ENCODE results near the gene VEZF1. TPM values are rescaled to one million over a fixed set of nuclear protein-coding genes. Genes with fewer than 3 reads are reported as not detected.

The VEZF1 gene
- total RNA-seq, 1 donor from 2014 or later: 73.2 TPM

DNA sequence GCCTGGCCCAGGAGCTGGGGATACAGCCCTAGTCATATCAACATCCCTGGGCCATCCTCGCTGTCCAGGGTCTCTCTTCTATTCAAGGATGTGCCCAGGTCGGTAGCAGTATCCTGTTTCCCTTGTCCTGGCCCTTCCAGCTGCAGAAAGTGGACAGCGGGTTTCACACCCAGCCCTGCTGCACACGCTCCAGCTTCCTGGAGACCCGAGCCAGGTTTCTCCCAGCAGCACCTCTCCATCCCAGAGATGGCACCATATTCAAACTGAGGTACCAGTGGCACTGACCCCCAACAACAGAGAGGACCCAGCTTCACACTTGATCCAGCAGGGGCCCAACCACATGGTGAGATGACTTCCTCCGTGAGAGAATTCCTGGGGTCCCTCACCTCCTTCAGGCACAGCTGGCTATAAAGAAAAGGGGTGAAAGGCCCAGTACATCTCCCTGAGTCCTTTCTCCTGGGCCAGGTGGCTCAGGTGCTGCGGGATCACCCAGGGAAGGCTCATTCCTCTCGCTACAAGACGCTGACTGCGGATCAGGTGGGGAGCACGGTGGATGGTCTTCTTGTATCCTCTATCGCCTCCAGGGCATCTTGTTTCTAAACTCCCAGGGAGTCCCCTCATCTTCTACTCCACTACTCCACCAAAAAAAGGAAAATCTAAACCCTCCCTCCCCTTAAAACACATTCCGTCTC lies 34.2 kb downstream of the VEZF1 start:
- TF ChIP-seq, protein P1, sequence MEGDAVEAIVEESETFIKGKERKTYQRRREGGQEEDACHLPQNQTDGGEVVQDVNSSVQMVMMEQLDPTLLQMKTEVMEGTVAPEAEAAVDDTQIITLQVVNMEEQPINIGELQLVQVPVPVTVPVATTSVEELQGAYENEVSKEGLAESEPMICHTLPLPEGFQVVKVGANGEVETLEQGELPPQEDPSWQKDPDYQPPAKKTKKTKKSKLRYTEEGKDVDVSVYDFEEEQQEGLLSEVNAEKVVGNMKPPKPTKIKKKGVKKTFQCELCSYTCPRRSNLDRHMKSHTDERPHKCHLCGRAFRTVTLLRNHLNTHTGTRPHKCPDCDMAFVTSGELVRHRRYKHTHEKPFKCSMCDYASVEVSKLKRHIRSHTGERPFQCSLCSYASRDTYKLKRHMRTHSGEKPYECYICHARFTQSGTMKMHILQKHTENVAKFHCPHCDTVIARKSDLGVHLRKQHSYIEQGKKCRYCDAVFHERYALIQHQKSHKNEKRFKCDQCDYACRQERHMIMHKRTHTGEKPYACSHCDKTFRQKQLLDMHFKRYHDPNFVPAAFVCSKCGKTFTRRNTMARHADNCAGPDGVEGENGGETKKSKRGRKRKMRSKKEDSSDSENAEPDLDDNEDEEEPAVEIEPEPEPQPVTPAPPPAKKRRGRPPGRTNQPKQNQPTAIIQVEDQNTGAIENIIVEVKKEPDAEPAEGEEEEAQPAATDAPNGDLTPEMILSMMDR (conservative IDR thresholded peaks at IDR 0.05): no peak
- H3K4me3 Mint-ChIP-seq: peak overlapping the region; percentile 90
- H3K36me3 Mint-ChIP-seq: peaks cover 3% of the 10 kb centered on the region
- no peaks in the 10 kb centered on the region for H3K9me3 Mint-ChIP-seq
- peaks cover 53% of the 10 kb centered on the region for H3K4me1 Mint-ChIP-seq (ENCODE audit: unreplicated experiment)
- H3K27me3 Mint-ChIP-seq: peaks cover 3% of the 10 kb centered on the region
- H3K27ac Mint-ChIP-seq: peak overlapping the region; percentile 87
- DNase-seq (ENCODE audit: extremely low spot score, unreplicated experiment): no peak

DNA sequence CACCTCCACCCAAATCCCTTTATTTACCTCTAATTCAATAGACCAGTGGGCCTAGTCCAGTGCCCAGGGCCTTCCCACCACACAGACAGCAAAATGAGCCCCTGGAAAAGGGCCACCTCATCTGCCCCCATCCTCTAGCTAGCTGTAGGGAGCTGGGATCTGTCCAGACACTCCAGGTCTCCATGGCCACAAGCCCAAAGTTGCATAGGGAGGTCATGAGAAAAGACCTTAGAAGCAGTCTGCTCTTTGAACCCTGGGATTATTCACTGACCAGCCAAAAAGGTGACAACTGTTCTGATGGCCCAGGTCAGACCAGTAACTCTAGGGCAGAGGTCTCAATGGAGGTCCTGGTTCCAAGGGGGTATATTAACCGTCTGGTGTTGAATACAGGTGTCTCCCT lies 34.8 kb downstream of the VEZF1 start:
- Mint-ChIP-seq H3K4me3 (peak overlapping the region; percentile 90), H3K27ac (peak overlapping the region; percentile 87), H3K27me3 (peaks cover 3% of the 10 kb centered on the region), H3K4me1 (ENCODE audit: unreplicated experiment) (peaks cover 60% of the 10 kb centered on the region), H3K36me3 (peaks cover 3% of the 10 kb centered on the region), H3K9me3 (no peaks in the 10 kb centered on the region)
- no peak for DNase-seq (ENCODE audit: extremely low spot score, unreplicated experiment)
- TF ChIP-seq, protein P1 (conservative IDR thresholded peaks at IDR 0.05): no peak

DNA sequence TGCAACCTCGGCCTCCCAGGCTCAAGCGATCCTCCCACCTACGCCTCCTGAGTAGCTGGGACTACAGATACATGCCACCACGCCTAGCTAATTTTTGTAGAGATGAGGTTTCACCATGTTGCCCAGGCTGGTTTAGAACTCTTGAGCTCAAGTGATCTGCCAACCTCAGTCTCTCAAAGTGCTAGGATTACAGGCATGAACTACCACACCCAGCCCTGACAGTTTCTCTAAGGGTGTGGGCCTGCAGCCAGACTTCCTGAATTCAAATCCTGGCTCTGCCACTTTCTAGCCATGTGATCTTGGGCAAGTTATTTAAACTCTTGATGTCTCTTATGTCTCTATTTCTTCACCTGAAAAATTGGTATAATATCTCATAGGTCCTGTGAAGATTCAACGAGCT lies 38.4 kb downstream of the VEZF1 start:
- TF ChIP-seq, protein P1 (conservative IDR thresholded peaks at IDR 0.05): no peak
- no peak for DNase-seq (ENCODE audit: extremely low spot score, unreplicated experiment)
- peaks cover 66% of the 10 kb centered on the region for H3K4me1 Mint-ChIP-seq (ENCODE audit: unreplicated experiment)
- peak overlapping the region; percentile 94 for H3K27ac Mint-ChIP-seq
- no peaks in the 10 kb centered on the region for H3K9me3 Mint-ChIP-seq
- peaks cover 3% of the 10 kb centered on the region for H3K36me3 Mint-ChIP-seq
- no peaks in the 10 kb centered on the region for H3K27me3 Mint-ChIP-seq
- peak overlapping the region; percentile 18 for H3K4me3 Mint-ChIP-seq

DNA sequence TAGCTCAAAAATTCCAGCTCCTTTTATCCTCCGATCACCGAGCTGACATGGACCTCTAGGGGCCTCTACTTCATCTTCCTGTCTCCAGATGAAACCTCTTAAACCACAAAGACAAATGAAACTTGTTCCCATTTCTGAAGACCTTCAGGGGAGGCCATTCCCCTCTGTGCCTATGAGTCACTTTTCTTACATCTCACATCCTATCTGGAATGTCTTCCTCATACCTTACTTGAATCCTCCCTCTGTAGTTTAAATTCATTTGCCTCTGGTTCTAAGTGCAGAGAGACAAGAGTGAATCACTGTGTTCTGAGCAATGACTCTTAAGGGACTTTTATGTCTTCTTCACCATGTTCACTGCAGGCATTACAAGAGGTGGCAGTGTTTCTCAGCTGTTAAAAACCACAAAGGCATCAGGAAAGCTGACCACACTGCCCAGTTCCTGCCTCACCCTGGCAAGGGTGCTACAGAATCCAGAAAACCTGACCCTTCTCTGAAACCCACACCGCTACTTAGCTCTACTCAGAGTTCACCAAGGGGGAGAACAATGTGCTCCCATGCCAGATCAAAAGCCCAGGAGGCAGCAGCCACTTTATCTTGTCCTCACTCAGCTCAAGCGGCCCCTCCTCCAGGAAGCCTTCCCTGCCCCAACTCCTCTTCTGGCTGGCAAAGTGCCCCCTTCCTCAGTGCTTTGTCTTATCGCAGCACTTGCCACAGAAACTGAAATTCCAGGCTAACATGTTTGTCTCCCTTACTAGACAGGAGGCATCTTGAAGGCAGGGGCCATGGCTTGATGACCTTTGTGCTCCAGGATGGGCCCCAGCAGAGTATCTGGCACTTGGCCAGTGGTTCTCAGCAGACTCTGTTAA lies 39.3 kb downstream of the VEZF1 start:
- no peaks in the 10 kb centered on the region for H3K36me3 Mint-ChIP-seq
- TF ChIP-seq, protein P1 (conservative IDR thresholded peaks at IDR 0.05): no peak
- no peak for DNase-seq (ENCODE audit: extremely low spot score, unreplicated experiment)
- H3K27ac Mint-ChIP-seq: peak overlapping the region; percentile 94
- no peaks in the 10 kb centered on the region for H3K27me3 Mint-ChIP-seq
- H3K4me1 Mint-ChIP-seq (ENCODE audit: unreplicated experiment): peaks cover 64% of the 10 kb centered on the region
- H3K4me3 Mint-ChIP-seq: peak overlapping the region; percentile 54
- H3K9me3 Mint-ChIP-seq: no peaks in the 10 kb centered on the region

DNA sequence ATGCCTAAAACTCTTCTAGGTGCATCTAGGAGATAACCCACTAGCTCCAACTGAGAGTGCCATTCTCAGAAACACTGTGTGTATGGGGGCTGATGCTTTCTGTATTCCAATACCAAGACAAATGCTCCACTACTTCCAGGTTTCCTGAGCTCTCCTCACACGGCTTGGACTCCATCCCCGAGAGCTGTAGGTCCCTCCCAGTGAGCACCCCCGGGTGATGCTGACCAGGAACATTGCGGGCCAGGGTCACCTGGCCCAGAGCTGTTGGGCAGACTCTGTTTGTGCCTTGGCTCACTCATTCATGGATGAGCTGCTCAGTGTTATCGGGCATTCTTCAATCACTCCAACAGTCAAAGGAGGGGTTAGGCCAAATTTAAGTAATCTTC lies 39.9 kb downstream of the VEZF1 start:
- H3K27ac Mint-ChIP-seq: peak overlapping the region; percentile 94
- peak overlapping the region; percentile 54 for H3K4me3 Mint-ChIP-seq

More for the DNA sequence above, 39.9 kb downstream of the VEZF1 start:
- TF ChIP-seq, protein P1 (conservative IDR thresholded peaks at IDR 0.05): no peak
- Mint-ChIP-seq H3K9me3 (no peaks in the 10 kb centered on the region), H3K4me1 (ENCODE audit: unreplicated experiment) (peaks cover 65% of the 10 kb centered on the region), H3K36me3 (no peaks in the 10 kb centered on the region), H3K27me3 (no peaks in the 10 kb centered on the region)
- no peak for DNase-seq (ENCODE audit: extremely low spot score, unreplicated experiment)

All from type B pancreatic cell (in vitro differentiated cells).